H9 (cell line): ENCODE measurements around the gene MIER2. TPM values are rescaled to one million over a fixed set of nuclear protein-coding genes. Genes with fewer than 3 reads are reported as not detected.
"Not testable (repeated sequence)": the region's sequence is repeated elsewhere in the genome, so short reads cannot be mapped to it uniquely, and the experiment has no call there.

Experiments used
- DNase-seq: peaks from one replicate; pipeline ENCODE4 v3.0.0-alpha.2; 2017
- H2AFZ ChIP-seq: one replicate; pipeline ENCODE4 v1.6.1; 2013; ENCODE audit warnings: mild to moderate bottlenecking, low read length, control low read depth, moderate library complexity
- H2AK5ac ChIP-seq: 2 replicates; pipeline ENCODE4 v1.6.1; 2013; ENCODE audit warnings: low read length, control low read depth, mixed read lengths; ENCODE audit not compliant: insufficient read length
- H2BK120ac ChIP-seq: one replicate; pipeline ENCODE4 v1.6.1; 2013; ENCODE audit warnings: low read depth, mild to moderate bottlenecking, low read length, control low read depth, inconsistent platforms; ENCODE audit not compliant: poor library complexity, severe bottlenecking
- H2BK12ac ChIP-seq: 2 replicates; pipeline ENCODE4 v1.6.1; 2013; ENCODE audit warnings: low read length, control low read depth, mixed read lengths, low read depth; ENCODE audit not compliant: insufficient read length
- H2BK15ac ChIP-seq: 2 replicates; pipeline ENCODE4 v1.6.1; 2013; ENCODE audit warnings: low read depth, low read length, control low read depth
- H2BK20ac ChIP-seq: one replicate; pipeline ENCODE4 v1.6.1; 2013; ENCODE audit warnings: low read depth, mild to moderate bottlenecking, low read length, control low read depth, inconsistent platforms; ENCODE audit not compliant: poor library complexity, severe bottlenecking
- H2BK5ac ChIP-seq: 2 replicates; pipeline ENCODE4 v1.6.1; 2013; ENCODE audit warnings: low read length, control low read depth, mixed read lengths; ENCODE audit not compliant: insufficient read length
- H3K14ac ChIP-seq: 2 replicates; pipeline ENCODE4 v1.6.1; 2013; ENCODE audit warnings: low read length, control low read depth; ENCODE audit not compliant: insufficient read depth
- H3K18ac ChIP-seq: 2 replicates; pipeline ENCODE4 v1.6.1; 2013; ENCODE audit warnings: low read depth, mild to moderate bottlenecking, mixed read lengths, low read length, control low read depth; ENCODE audit not compliant: insufficient read length
- H3K23ac ChIP-seq: 2 replicates; pipeline ENCODE4 v1.6.1; 2013; ENCODE audit warnings: low read length, control low read depth, mixed read lengths, low read depth; ENCODE audit not compliant: insufficient read length
- H3K23me2 ChIP-seq: 2 replicates; pipeline ENCODE4 v1.6.1; 2013; ENCODE audit warnings: low read depth, mild to moderate bottlenecking, mixed read lengths, low read length, control low read depth; ENCODE audit not compliant: insufficient read length, poor library complexity, severe bottlenecking
- H3K27ac ChIP-seq: 2 replicates; pipeline ENCODE4 v1.5.1; 2013; ENCODE audit warnings: low read length, control low read depth, mixed read lengths, low read depth; ENCODE audit not compliant: insufficient read length
- H3K27me3 ChIP-seq: 2 replicates; pipeline ENCODE4 v1.6.1; 2013; ENCODE audit warnings: low read length, control low read depth, inconsistent platforms; ENCODE audit not compliant: insufficient read depth
- H3K4ac ChIP-seq: 2 replicates; pipeline ENCODE4 v1.6.1; 2013; ENCODE audit warnings: low read depth, mild to moderate bottlenecking, control low read depth, inconsistent platforms, low read length, moderate library complexity
- H3K4me1 ChIP-seq: 2 replicates; pipeline ENCODE4 v1.6.1; 2013; ENCODE audit warnings: low read length, control low read depth, inconsistent platforms; ENCODE audit not compliant: insufficient read depth
- H3K4me2 ChIP-seq: 2 replicates; pipeline ENCODE4 v1.6.1; 2013; ENCODE audit warnings: low read length, control low read depth, mixed read lengths; ENCODE audit not compliant: insufficient read length, insufficient read depth
- H3K56ac ChIP-seq: 2 replicates; pipeline ENCODE4 v1.6.1; 2013; ENCODE audit warnings: low read depth, mild to moderate bottlenecking, mixed read lengths, low read length, control low read depth; ENCODE audit not compliant: insufficient read length
- H3K79me1 ChIP-seq: 2 replicates; pipeline ENCODE4 v1.6.1; 2013; ENCODE audit warnings: low read depth, mild to moderate bottlenecking, moderate library complexity, low read length, control low read depth, inconsistent platforms; ENCODE audit not compliant: insufficient read depth, poor library complexity, severe bottlenecking
- H3K79me2 ChIP-seq: 2 replicates; pipeline ENCODE4 v1.6.1; 2013; ENCODE audit warnings: low read length, control low read depth, inconsistent platforms; ENCODE audit not compliant: insufficient read depth
- H3K9ac ChIP-seq: 2 replicates; pipeline ENCODE4 v1.6.1; 2013; ENCODE audit warnings: low read length, control low read depth, mixed read lengths; ENCODE audit not compliant: insufficient read length; ENCODE audit errors: extremely low read depth
- H3K9me3 ChIP-seq: one replicate; pipeline ENCODE4 v1.6.1; 2013; ENCODE audit warnings: low read depth, low read length, inconsistent platforms; ENCODE audit not compliant: control insufficient read depth
- H3T11ph ChIP-seq: one replicate; pipeline ENCODE4 v1.6.1; 2013; ENCODE audit warnings: mild to moderate bottlenecking, low read length, control low read depth, inconsistent platforms
- H4K20me1 ChIP-seq: one replicate; pipeline ENCODE4 v1.6.1; 2013; ENCODE audit not compliant: control insufficient read depth, insufficient read length, insufficient read depth
- H4K5ac ChIP-seq: 2 replicates; pipeline ENCODE4 v1.6.1; 2013; ENCODE audit warnings: low read depth, mild to moderate bottlenecking, mixed read lengths, low read length, control low read depth; ENCODE audit not compliant: insufficient read length
- H4K8ac ChIP-seq: replicated peaks from 2 replicates; pipeline ENCODE4 v1.6.1; 2013; ENCODE audit warnings: low read length, control low read depth, mixed read lengths, low read depth; ENCODE audit not compliant: insufficient read length
- H4K91ac ChIP-seq: 2 replicates; pipeline ENCODE4 v1.6.1; 2013; ENCODE audit warnings: low read depth, mild to moderate bottlenecking, moderate library complexity, mixed read lengths, low read length, control low read depth; ENCODE audit not compliant: insufficient read length
- H3K27ac Mint-ChIP-seq, 3 experiments: 2 replicates in 2 of 3; 3 replicates in 1 of 3; pipeline ENCODE4 v1.8.0; 2020 to 2021; ENCODE audit warnings: mixed read lengths in 3 of 3, mild to moderate bottlenecking in 1 of 3, moderate library complexity in 1 of 3
- H3K27me3 Mint-ChIP-seq: 2 replicates; pipeline ENCODE4 v1.8.0; 2021; ENCODE audit warnings: low read depth, mild to moderate bottlenecking, moderate library complexity, mixed read lengths
- H3K36me3 Mint-ChIP-seq, 3 experiments: 2 replicates in 2 of 3; 3 replicates in 1 of 3; pipeline ENCODE4 v1.8.0; 2020 to 2021; ENCODE audit warnings: low read depth in 3 of 3, mixed read lengths in 3 of 3; ENCODE audit not compliant: insufficient read depth in 1 of 3
- H3K4me1 Mint-ChIP-seq, 2 experiments: 2 replicates each; pipeline ENCODE4 v1.8.0; 2020; ENCODE audit warnings: mixed read lengths in 2 of 2
- H3K4me3 Mint-ChIP-seq, 2 experiments: 2 replicates in 1 of 2; 3 replicates in 1 of 2; pipeline ENCODE4 v1.8.0; 2020 to 2021; ENCODE audit warnings: mild to moderate bottlenecking in 2 of 2, mixed read lengths in 2 of 2, moderate library complexity in 1 of 2
- H3K9me3 Mint-ChIP-seq, 2 experiments: 2 replicates in 1 of 2; 3 replicates in 1 of 2; pipeline ENCODE4 v1.8.0; 2020; ENCODE audit warnings: mild to moderate bottlenecking in 2 of 2, mixed read lengths in 2 of 2, moderate library complexity in 1 of 2
- CTCF ChIP-seq: fragments of 200-600 bp; sonication (generic); conservative IDR thresholded peaks from 3 replicates; pipeline ENCODE4 v1.8.0; 2021; ENCODE audit warnings: antibody characterized with exemption, mild to moderate bottlenecking
- WGBS: extraction: QIAGEN DNeasy Blood & Tissue Kit; methylation state at CpG from one replicate; pipeline ENCODE4 v1.1.7; 2013; ENCODE audit warnings: missing lambda C conversion rate, low lambda C conversion rate, mixed read lengths; ENCODE audit not compliant: insufficient read length; ENCODE audit errors: extremely low coverage; 5-methylcytosine and 5-hydroxymethylcytosine counted together
- total RNA-seq: library from RNA; stranded (reverse); gene quantifications from 2 replicates; pipeline ENCODE4 v1.2.1, GENCODE V29; 2021

MIER2 gene
- total RNA-seq, 1 experiment from 2014 or later: 60.5 TPM

- no peak overlapping the region for H3K9ac ChIP-seq
- H2BK20ac ChIP-seq: no peak overlapping the region
- no peaks in the 10 kb centered on the region for H3K79me2 ChIP-seq
- no peak overlapping the region for H2BK12ac ChIP-seq
- no CpG with 5 or more reads among the region's 2 CpGs for WGBS
- Mint-ChIP-seq H3K27me3 (peaks cover 25% of the 10 kb centered on the region), H3K36me3 (no peaks in the 10 kb centered on the region; a peak in 1 of 7 replicates), H3K4me1 (peaks cover 0 to 5% of the 10 kb centered on the region in 2 experiments; a peak in 2 of 4 replicates), H3K9me3 (peaks cover 9 to 12% of the 10 kb centered on the region in 2 experiments; a peak in 3 of 5 replicates), H3K27ac (no peak overlapping the region), H3K4me3 (no peak overlapping the region)
- no peak overlapping the region for H3K4ac ChIP-seq
- H4K20me1 ChIP-seq: no peaks in the 10 kb centered on the region
- H3K27ac ChIP-seq: no peak overlapping the region
- TF ChIP-seq CTCF: no peak
- no peak overlapping the region for H3K56ac ChIP-seq
- H3K23me2 ChIP-seq: no peaks in the 10 kb centered on the region
- no peak for DNase-seq
- no peak overlapping the region for H2AK5ac ChIP-seq
- no peak overlapping the region for H2BK120ac ChIP-seq
- no peak overlapping the region for H3K4me2 ChIP-seq
- H3K23ac ChIP-seq: no peak overlapping the region
- H2BK5ac ChIP-seq: no peak overlapping the region
- no peak overlapping the region for H2AFZ ChIP-seq
- H3T11ph ChIP-seq: no peak overlapping the region
- H3K14ac ChIP-seq: no peak overlapping the region
- H4K8ac ChIP-seq: no peak overlapping the region
- H4K91ac ChIP-seq: no peak overlapping the region
- H4K5ac ChIP-seq: no peak overlapping the region
- H3K9me3 ChIP-seq: no peaks in the 10 kb centered on the region
- H3K4me1 ChIP-seq: no peaks in the 10 kb centered on the region
- no peak overlapping the region for H3K18ac ChIP-seq
- no peaks in the 10 kb centered on the region for H3K27me3 ChIP-seq
- H3K79me1 ChIP-seq: no peaks in the 10 kb centered on the region
- no peak overlapping the region for H2BK15ac ChIP-seq
These were observed 15.0 kb upstream of the MIER2 start for GRCh38 chr19:359653-359925.

DNA sequence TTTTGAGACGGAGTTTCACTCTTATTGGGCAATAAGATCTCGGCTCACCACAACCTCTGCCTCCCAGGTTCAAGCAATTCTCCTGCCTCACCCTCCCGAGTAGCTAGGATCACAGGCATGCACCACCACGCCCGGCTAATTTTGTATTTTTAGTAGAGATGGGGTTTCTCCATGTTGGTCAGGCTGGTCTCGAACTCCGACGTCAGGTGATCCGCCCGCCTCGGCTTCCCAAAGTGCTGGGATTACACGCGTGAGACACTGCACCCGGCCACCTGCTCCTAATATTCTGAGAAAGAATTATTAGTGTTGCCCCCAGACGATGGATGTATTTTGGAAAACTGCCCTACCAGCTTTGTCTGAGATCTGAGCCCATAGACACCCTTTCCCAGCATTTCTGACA, 10.9 kb upstream of the MIER2 start:
- not testable (repeated sequence) for H3K9ac ChIP-seq, DNase-seq, H3K79me1 ChIP-seq, H3T11ph ChIP-seq, H3K4me2 ChIP-seq, H2AFZ ChIP-seq, H3K23ac ChIP-seq, H3K36me3 Mint-ChIP-seq, H4K5ac ChIP-seq, H2BK120ac ChIP-seq, H3K79me2 ChIP-seq, H2BK5ac ChIP-seq, H4K91ac ChIP-seq, H3K4ac ChIP-seq, H3K18ac ChIP-seq, H3K23me2 ChIP-seq, H3K4me3 Mint-ChIP-seq, H3K27me3 ChIP-seq, H3K56ac ChIP-seq, H3K4me1 Mint-ChIP-seq, H2AK5ac ChIP-seq, H4K20me1 ChIP-seq, H2BK12ac ChIP-seq, H2BK20ac ChIP-seq, H2BK15ac ChIP-seq, H3K27ac Mint-ChIP-seq, H3K9me3 ChIP-seq, H3K27ac ChIP-seq, H3K14ac ChIP-seq, H4K8ac ChIP-seq, H3K4me1 ChIP-seq
- peaks cover 29% of the 10 kb centered on the region for H3K27me3 Mint-ChIP-seq
- H3K9me3 Mint-ChIP-seq: peaks cover 9 to 12% of the 10 kb centered on the region in 2 experiments
- WGBS: no CpG with 5 or more reads among the region's 15 CpGs
